OCI-LY1 (cell line): ENCODE results near the gene ARFGAP3.

ENCODE experiments used
- H2AFZ ChIP-seq: fragments of 200-600 bp; sonication (generic), shearing (Covaris generic); 2 replicates; pipeline ENCODE4 v1.6.0; 2014; ENCODE audit warnings: antibody characterized with exemption, mild to moderate bottlenecking, low read length
- H3F3A ChIP-seq: fragments of 200-600 bp; sonication (generic), shearing (Covaris generic); 2 replicates; pipeline ENCODE4 v1.6.0; 2014; ENCODE audit warnings: mild to moderate bottlenecking, antibody characterized with exemption, low read length, moderate library complexity; ENCODE audit not compliant: insufficient read depth
- H3K27ac ChIP-seq: fragments of 200-600 bp; sonication (generic); 2 replicates; pipeline ENCODE4 v1.5.1; 2014; ENCODE audit warnings: low read length, mixed run types, mild to moderate bottlenecking, low read depth; ENCODE audit not compliant: poor library complexity, severe bottlenecking
- H3K27me3 ChIP-seq: fragments of 200-600 bp; sonication (generic); 2 replicates; pipeline ENCODE4 v1.6.0; 2014; ENCODE audit warnings: antibody characterized with exemption, mild to moderate bottlenecking, low read length, moderate library complexity; ENCODE audit not compliant: insufficient read depth
- H3K36me3 ChIP-seq: fragments of 200-600 bp; sonication (generic); 2 replicates; pipeline ENCODE4 v1.6.1; 2014; ENCODE audit warnings: mild to moderate bottlenecking, antibody characterized with exemption, low read length, moderate library complexity, mixed read lengths; ENCODE audit not compliant: insufficient read depth
- H3K4me1 ChIP-seq: fragments of 200-600 bp; sonication (generic); 2 replicates; pipeline ENCODE4 v1.5.1; 2014; ENCODE audit warnings: mild to moderate bottlenecking, low read length, moderate library complexity; ENCODE audit not compliant: insufficient read depth, severe bottlenecking
- H3K4me2 ChIP-seq: fragments of 200-600 bp; sonication (generic), shearing (Covaris generic); 2 replicates; pipeline ENCODE4 v1.6.1; 2014; ENCODE audit warnings: low read length
- H3K4me3 ChIP-seq: fragments of 200-600 bp; sonication (generic); 2 replicates; pipeline ENCODE4 v1.5.1; 2014; ENCODE audit warnings: low read length, low read depth, mild to moderate bottlenecking, mixed read lengths; ENCODE audit not compliant: poor library complexity, severe bottlenecking
- H3K79me2 ChIP-seq: fragments of 200-600 bp; shearing (Covaris generic); 2 replicates; pipeline ENCODE4 v1.6.1; 2016; ENCODE audit warnings: mixed run types, low read length, mixed read lengths; ENCODE audit not compliant: insufficient read depth
- H3K9ac ChIP-seq: fragments of 200-600 bp; sonication (generic), shearing (Covaris generic); 2 replicates; pipeline ENCODE4 v1.6.1; 2014; ENCODE audit warnings: mild to moderate bottlenecking, low read length, mixed read lengths
- H3K9me2 ChIP-seq: fragments of 200-600 bp; sonication (generic), shearing (Covaris generic); 2 replicates; pipeline ENCODE4 v1.6.1; 2014; ENCODE audit warnings: low read depth, mild to moderate bottlenecking, low read length, mixed read lengths
- H3K9me3 ChIP-seq: fragments of 200-600 bp; shearing (Covaris generic); 2 replicates; pipeline ENCODE4 v1.6.1; 2014; ENCODE audit warnings: low read length, mixed read lengths
- H4K20me1 ChIP-seq: fragments of 200-600 bp; sonication (generic), shearing (Covaris generic); 2 replicates; pipeline ENCODE4 v1.6.0; 2016; ENCODE audit warnings: mild to moderate bottlenecking, low read length; ENCODE audit not compliant: insufficient read depth
- CTCF ChIP-seq: fragments of 200-600 bp; sonication (generic), shearing (Covaris generic); IDR thresholded peaks from 2 replicates; pipeline ENCODE4 v1.5.1; 2017; ENCODE audit warnings: mild to moderate bottlenecking, antibody characterized with exemption, low read length, moderate library complexity, mixed read lengths
- EZH2 ChIP-seq: fragments of 200-600 bp; sonication (generic), shearing (Covaris generic); IDR thresholded peaks from 2 replicates; pipeline ENCODE4 v1.8.0; 2017; ENCODE audit warnings: borderline replicate concordance, mixed run types, mild to moderate bottlenecking, antibody characterized with exemption, low read length, moderate library complexity, mixed read lengths

ARFGAP3 gene

GRCh38 chr22:42825796-42826195 lies 31.3 kb downstream of the ARFGAP3 start:
- Histone ChIP-seq H3K4me2 (no peak overlapping the region), H3F3A (no peaks in the 10 kb centered on the region), H3K9ac (no peak overlapping the region), H3K4me1 (peaks cover 5% of the 10 kb centered on the region), H3K9me2 (no peaks in the 10 kb centered on the region), H3K9me3 (peaks cover 7% of the 10 kb centered on the region; the same call in 1 of the 2 replicates), H3K4me3 (no peak overlapping the region), H2AFZ (no peak overlapping the region), H3K36me3 (no peaks in the 10 kb centered on the region), H3K79me2 (no peaks in the 10 kb centered on the region), H3K27ac (no peak overlapping the region), H4K20me1 (no peaks in the 10 kb centered on the region), H3K27me3 (no peaks in the 10 kb centered on the region)
- TF ChIP-seq EZH2 (no peak), CTCF (no peak)

- Histone ChIP-seq H3K36me3 (no peaks in the 10 kb centered on the region), H3K4me1 (peaks cover 5% of the 10 kb centered on the region)
- TF ChIP-seq EZH2 (no peak), CTCF (no peak)
Observed at GRCh38 chr22:42821386-42821785, 35.7 kb downstream of the ARFGAP3 start.

GRCh38 chr22:42820045-42820763 lies 36.9 kb downstream of the ARFGAP3 start:
- Histone ChIP-seq H3K27me3 (no peaks in the 10 kb centered on the region), H3K9me2 (no peaks in the 10 kb centered on the region), H3K4me1 (peaks cover 5% of the 10 kb centered on the region), H3K4me2 (peak overlapping the region; percentile 57), H3K27ac (no peak overlapping the region), H3K9me3 (peaks cover 7% of the 10 kb centered on the region; the same call in 1 of the 2 replicates), H3K79me2 (no peaks in the 10 kb centered on the region), H3K9ac (peak overlapping the region; percentile 41; the same call in 1 of the 2 replicates), H4K20me1 (no peaks in the 10 kb centered on the region), H3K4me3 (peak overlapping the region; percentile 30), H3K36me3 (no peaks in the 10 kb centered on the region), H3F3A (no peaks in the 10 kb centered on the region), H2AFZ (peak overlapping the region; percentile 92)
- peak; percentile 86 for TF ChIP-seq CTCF
- TF ChIP-seq EZH2: no peak

More at GRCh38 chr22:42821386-42821785, 35.7 kb downstream of the ARFGAP3 start:
- Histone ChIP-seq H2AFZ (no peak overlapping the region), H3K9ac (no peak overlapping the region), H3K27me3 (no peaks in the 10 kb centered on the region), H3K4me3 (no peak overlapping the region), H3F3A (no peaks in the 10 kb centered on the region), H4K20me1 (no peaks in the 10 kb centered on the region), H3K9me2 (no peaks in the 10 kb centered on the region), H3K79me2 (no peaks in the 10 kb centered on the region), H3K4me2 (no peak overlapping the region), H3K27ac (no peak overlapping the region), H3K9me3 (peaks cover 7% of the 10 kb centered on the region; the same call in 1 of the 2 replicates)
